GM19455 (cell line): Measurements from ENCODE around the gene SLC35E1.

Experiments
- ATAC-seq: cut with Tn5 transposase; IDR thresholded peaks from one replicate; pipeline ENCODE4 v1.9.1; 2021; ENCODE audit not compliant: unreplicated experiment

The SLC35E1 gene

DNA sequence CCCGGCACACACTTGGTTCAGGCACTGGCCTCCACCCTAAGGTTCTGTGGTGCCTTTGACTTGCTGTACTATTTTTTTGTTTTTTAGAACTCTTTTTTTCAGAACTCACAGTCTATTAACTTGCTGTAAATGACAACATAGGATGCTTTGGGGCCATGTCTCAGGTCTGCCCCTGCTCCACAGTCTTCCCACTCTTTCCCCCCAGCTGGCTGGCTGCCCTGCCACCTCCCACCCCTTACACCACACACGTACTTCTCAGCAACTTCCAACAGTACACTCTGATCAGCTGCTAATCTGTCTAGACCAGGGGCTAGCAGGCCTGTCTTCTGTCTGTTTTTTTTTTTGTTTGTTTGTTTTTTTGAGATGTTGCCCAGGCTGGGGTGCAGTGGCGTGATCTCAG lies 67.9 kb downstream of the SLC35E1 start:
- no peak for ATAC-seq
